OCI-LY7 (cell line): ENCODE results near the gene B3GNT9. TPM values are rescaled to one million over a fixed set of nuclear protein-coding genes. Genes with fewer than 3 reads are reported as not detected.

Source experiments
- BruUV-seq: library from RNA; stranded (reverse); fragments of 400-500 nt; replicated peaks from 2 replicates; lab custom pipeline; 2021; lab: Mats Ljungman, UMichigan
- CTCF ChIA-PET: fragments of 300-600 bp; sonication (Branson Sonifier 250); formaldehyde crosslinking; loops from one replicate; lab custom pipeline; 2022; ENCODE audit warnings: antibody characterized with exemption; ENCODE audit not compliant: unreplicated experiment; lab: Charles Lee
- POLR2A ChIA-PET: fragments of 300-600 bp; sonication (Branson Sonifier 250); formaldehyde crosslinking; loops from one replicate; lab custom pipeline; 2022; ENCODE audit warnings: antibody characterized with exemption; lab: Charles Lee
- DNase-seq: peaks from one replicate; pipeline ENCODE4 v3.0.0-alpha.2; 2015; ENCODE audit warnings: low spot score
- H2AFZ ChIP-seq: fragments of 200-600 bp; sonication (generic), shearing (Covaris generic); 2 replicates; pipeline ENCODE4 v1.6.1; 2014; ENCODE audit warnings: mild to moderate bottlenecking, antibody characterized with exemption, low read length, moderate library complexity
- H3K27ac ChIP-seq: fragments of 200-600 bp; sonication (generic); 2 replicates; pipeline ENCODE4 v1.5.1; 2014; ENCODE audit warnings: mixed run types, low read depth, mild to moderate bottlenecking, moderate library complexity, low read length, inconsistent platforms; ENCODE audit not compliant: poor library complexity, severe bottlenecking
- H3K36me3 ChIP-seq: fragments of 200-600 bp; sonication (generic); 2 replicates; pipeline ENCODE4 v1.6.1; 2014; ENCODE audit warnings: mild to moderate bottlenecking, antibody characterized with exemption, low read length, moderate library complexity, mixed read lengths; ENCODE audit not compliant: insufficient read depth
- H3K4me1 ChIP-seq: fragments of 200-600 bp; sonication (generic); 2 replicates; pipeline ENCODE4 v1.5.1; 2014; ENCODE audit warnings: mild to moderate bottlenecking, low read length; ENCODE audit not compliant: insufficient read depth, poor library complexity, severe bottlenecking
- H3K4me2 ChIP-seq: fragments of 200-600 bp; sonication (generic); 2 replicates; pipeline ENCODE4 v1.6.1; 2014; ENCODE audit warnings: mild to moderate bottlenecking, low read length
- H3K4me3 ChIP-seq: fragments of 200-600 bp; sonication (generic); 2 replicates; pipeline ENCODE4 v1.5.1; 2014; ENCODE audit warnings: mild to moderate bottlenecking, low read depth, low read length; ENCODE audit not compliant: poor library complexity, severe bottlenecking
- H3K79me2 ChIP-seq: fragments of 200-600 bp; sonication (generic); 2 replicates; pipeline ENCODE4 v1.6.1; 2016; ENCODE audit warnings: low read depth, mild to moderate bottlenecking, low read length, moderate library complexity, mixed read lengths; ENCODE audit not compliant: insufficient read depth
- H3K9me2 ChIP-seq: fragments of 200-600 bp; sonication (generic); 2 replicates; pipeline ENCODE4 v1.6.1; 2016; ENCODE audit warnings: mild to moderate bottlenecking, low read length, mixed read lengths; ENCODE audit not compliant: insufficient read depth
- H3K9me3 ChIP-seq: fragments of 200-600 bp; sonication (generic); 2 replicates; pipeline ENCODE4 v1.6.1; 2014; ENCODE audit warnings: mild to moderate bottlenecking, mixed run types, low read length, mixed read lengths
- H4K20me1 ChIP-seq: fragments of 200-600 bp; sonication (generic); 2 replicates; pipeline ENCODE4 v1.6.1; 2014; ENCODE audit warnings: mild to moderate bottlenecking, antibody characterized with exemption, low read length, moderate library complexity, mixed read lengths; ENCODE audit not compliant: insufficient read depth
- EZH2phosphoT487 ChIP-seq: fragments of 200-600 bp; sonication (generic); IDR thresholded peaks from 2 replicates; pipeline ENCODE4 v1.6.1; 2018; ENCODE audit warnings: low read depth, borderline replicate concordance, mild to moderate bottlenecking, mixed run types, antibody characterized with exemption, low read length, moderate library complexity, mixed read lengths
- intact Hi-C: fragments of 100-400 bp; cut with micrococcal nuclease; formaldehyde crosslinking; loops from one replicate; pipeline ENCODE4 v1.10.0; 2022; ENCODE audit not compliant: unreplicated experiment
- total RNA-seq, 2 experiments: library from RNA; depleted of rRNA in 1 of 2; stranded (reverse); fragments of >200 nt in 1 of 2; shearing (Covaris generic) in 1 of 2; gene quantifications; 2 replicates each; pipeline ENCODE4 v1.2.3, GENCODE V29; 2014 to 2022
- TF ChIP-seq, protein P1 (sequence below): fragments of 200-600 bp; sonication (generic); conservative IDR thresholded peaks from 2 replicates; pipeline ENCODE4 v1.5.1; 2014; ENCODE audit warnings: mild to moderate bottlenecking, antibody characterized with exemption, low read length, moderate library complexity, mixed read lengths

B3GNT9 gene
- total RNA-seq, 2 experiments from 2014 or later: 1.1 to 2.7 TPM

DNA sequence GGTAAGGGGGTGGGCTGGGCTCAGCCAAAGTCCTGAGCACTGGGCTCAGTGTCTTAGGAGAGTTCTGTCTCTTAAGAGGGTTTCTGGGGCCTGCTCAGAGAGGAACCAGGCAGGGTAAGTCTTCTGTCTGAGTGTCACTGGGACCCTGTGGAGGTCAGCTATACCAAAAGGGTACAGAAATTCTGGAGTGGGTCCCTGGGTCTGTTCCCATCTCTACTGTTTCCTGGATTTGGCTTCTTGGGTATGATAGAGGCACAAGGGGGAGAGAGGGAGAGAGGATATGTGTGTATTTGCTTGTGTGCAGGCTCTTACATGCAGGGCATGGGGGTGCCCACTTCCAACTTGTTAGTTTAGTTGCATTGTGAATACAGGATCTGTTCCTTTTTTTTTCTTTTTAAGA lies 42.7 kb upstream of the B3GNT9 start:
- H3K79me2 ChIP-seq: peaks cover 22% of the 10 kb centered on the region
- no peaks in the 10 kb centered on the region for H3K9me3 ChIP-seq
- peak overlapping the region; percentile 98 for H3K4me3 ChIP-seq
- peaks cover 9% of the 10 kb centered on the region; the same call in 1 of the 2 replicates for H4K20me1 ChIP-seq
- H3K4me2 ChIP-seq: peak overlapping the region; percentile 86
- no peaks in the 10 kb centered on the region for H3K9me2 ChIP-seq
- H3K4me1 ChIP-seq: peaks cover 19% of the 10 kb centered on the region
- H3K27ac ChIP-seq: no peak overlapping the region
- TF ChIP-seq, protein P1, sequence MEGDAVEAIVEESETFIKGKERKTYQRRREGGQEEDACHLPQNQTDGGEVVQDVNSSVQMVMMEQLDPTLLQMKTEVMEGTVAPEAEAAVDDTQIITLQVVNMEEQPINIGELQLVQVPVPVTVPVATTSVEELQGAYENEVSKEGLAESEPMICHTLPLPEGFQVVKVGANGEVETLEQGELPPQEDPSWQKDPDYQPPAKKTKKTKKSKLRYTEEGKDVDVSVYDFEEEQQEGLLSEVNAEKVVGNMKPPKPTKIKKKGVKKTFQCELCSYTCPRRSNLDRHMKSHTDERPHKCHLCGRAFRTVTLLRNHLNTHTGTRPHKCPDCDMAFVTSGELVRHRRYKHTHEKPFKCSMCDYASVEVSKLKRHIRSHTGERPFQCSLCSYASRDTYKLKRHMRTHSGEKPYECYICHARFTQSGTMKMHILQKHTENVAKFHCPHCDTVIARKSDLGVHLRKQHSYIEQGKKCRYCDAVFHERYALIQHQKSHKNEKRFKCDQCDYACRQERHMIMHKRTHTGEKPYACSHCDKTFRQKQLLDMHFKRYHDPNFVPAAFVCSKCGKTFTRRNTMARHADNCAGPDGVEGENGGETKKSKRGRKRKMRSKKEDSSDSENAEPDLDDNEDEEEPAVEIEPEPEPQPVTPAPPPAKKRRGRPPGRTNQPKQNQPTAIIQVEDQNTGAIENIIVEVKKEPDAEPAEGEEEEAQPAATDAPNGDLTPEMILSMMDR: no peak
- TF ChIP-seq EZH2phosphoT487: no peak
- peaks cover 64% of the 10 kb centered on the region for H3K36me3 ChIP-seq
- ChIA-PET CTCF (interaction anchor here (0.6 kb wide), 1 partner anchor 52 kb away, joined by 4 read pairs; no protein-coding TSS in a partner anchor), POLR2A (interaction anchor here (0.5 to 0.7 kb wide), 2 partner anchors 23 to 24 kb away, joined by 3 to 4 read pairs; no protein-coding TSS in a partner anchor)
- no peak overlapping the region for H2AFZ ChIP-seq
- BruUV-seq: no TSS peak
- intact Hi-C loops: loop anchor here (2.0 kb wide), 2 partner anchors 33 to 53 kb away; partner anchors contain the start of genes FHOD1 and TMEM208
- DNase-seq: no peak

DNA sequence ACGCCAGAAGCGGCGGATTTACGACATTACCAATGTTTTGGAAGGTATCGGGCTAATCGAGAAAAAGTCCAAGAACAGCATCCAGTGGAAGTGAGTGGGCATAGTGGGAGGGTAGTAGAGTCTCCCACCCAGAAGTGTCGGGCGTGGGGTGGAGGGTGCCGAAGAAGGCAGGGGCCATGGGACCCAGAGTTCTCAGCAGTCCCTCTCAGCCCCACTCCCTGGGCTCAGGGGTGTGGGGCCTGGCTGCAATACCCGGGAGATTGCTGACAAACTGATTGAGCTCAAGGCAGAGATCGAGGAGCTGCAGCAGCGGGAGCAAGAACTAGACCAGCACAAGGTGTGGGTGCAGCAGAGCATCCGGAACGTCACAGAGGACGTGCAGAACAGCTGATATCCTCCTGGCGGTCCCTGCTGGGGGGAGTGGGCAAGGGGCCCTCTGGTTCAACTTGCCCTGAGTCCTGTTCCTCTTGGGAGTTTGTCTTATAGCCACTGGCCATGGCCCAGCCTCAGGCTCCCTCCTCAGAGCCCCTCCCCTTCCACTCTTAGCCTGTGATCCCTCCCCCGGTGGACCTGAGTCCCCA lies 42.1 kb upstream of the B3GNT9 start:
- no peaks in the 10 kb centered on the region for H3K9me2 ChIP-seq
- peaks cover 57% of the 10 kb centered on the region for H3K36me3 ChIP-seq
- H3K4me3 ChIP-seq: peak overlapping the region; percentile 98
- no peaks in the 10 kb centered on the region for H3K9me3 ChIP-seq
- peaks cover 22% of the 10 kb centered on the region for H3K79me2 ChIP-seq
- H3K27ac ChIP-seq: peak overlapping the region; percentile 45
- peak; percentile 48 for DNase-seq
- peak overlapping the region; percentile 86 for H3K4me2 ChIP-seq
- ChIA-PET POLR2A (interaction anchor here (0.6 to 1.5 kb wide), 4 partner anchors 24 to 51 kb away, joined by 3 to 7 read pairs (median 3); partner anchors contain the start of gene TMEM208), CTCF (interaction anchor here (0.6 to 1.0 kb wide), 3 partner anchors 34 to 261 kb away, joined by 3 to 4 read pairs (median 3); partner anchors contain the start of gene TMEM208)
- H4K20me1 ChIP-seq: peaks cover 9% of the 10 kb centered on the region; the same call in 1 of the 2 replicates
- intact Hi-C loops: loop anchor here (2.0 kb wide), 2 partner anchors 34 to 54 kb away; partner anchors contain the start of genes FHOD1 and TMEM208
- BruUV-seq: no TSS peak
- TF ChIP-seq, protein P1: no peak
- no peak for TF ChIP-seq EZH2phosphoT487
- no peak overlapping the region for H2AFZ ChIP-seq
- H3K4me1 ChIP-seq: peaks cover 19% of the 10 kb centered on the region
